Measurements from ENCODE around the gene CDC73. TPM values are rescaled to one million over a fixed set of nuclear protein-coding genes. Genes with fewer than 3 reads are reported as not detected.

The CDC73 gene
- total RNA-seq = 27.6 and 40.2 TPM in 2 replicates

GRCh38 chr1:193121616-193122593 is at the start of gene CDC73:
TSS of gene CDC73 (plus strand) at chr1:193122031. CDS start at chr1:193122201, 170 bp downstream.

GRCh38 chr1:193104907-193105820 is 16.7 kb upstream of the CDC73 start, which contains the start of gene GLRX2:
TSS of gene GLRX2 (minus strand) at chr1:193105414. CDS start at chr1:193105382, 32 bp downstream.

GRCh38 chr1:193185901-193186731 is 64.3 kb downstream of the CDC73 start, which contains the start of gene B3GALT2:
TSS of gene B3GALT2 (minus strand) at chr1:193186613. CDS start at chr1:193181562, 5,051 bp downstream.

Other genes starting within 250 kb of the CDC73 start
- 24.9 and 44.7 TPM in 2 replicates for gene UCHL5, start 62.7 kb upstream of the CDC73 start, total RNA-seq
- 164 and 179 TPM in 2 replicates for gene RO60, start 62.4 kb upstream of the CDC73 start, total RNA-seq
- 8.6 and 14.9 TPM in 2 replicates for gene GLRX2, start 16.6 kb upstream of the CDC73 start, total RNA-seq
- gene B3GALT2, start 64.6 kb downstream of the CDC73 start, total RNA-seq = 0.37 and 0.89 TPM in 2 replicates